Natural killer cell (primary cell): Measurements from ENCODE around the gene TMED6. TPM values are rescaled to one million over a fixed set of nuclear protein-coding genes. Genes with fewer than 3 reads are reported as not detected.
"Not testable (repeated sequence)": the region's sequence is repeated elsewhere in the genome, so short reads cannot be mapped to it uniquely, and the experiment has no call there.

ENCODE experiments used
- ATAC-seq, 3 donors: fragments of 150-1000 bp in 2 of 3; fragments of 200-7000 bp in 1 of 3; cut with Tn5 transposase; 1 replicate in 1 of 3; 2 replicates in 2 of 3; pipeline ENCODE4 v1.10.0; 2021; ENCODE audit warnings: mild to moderate bottlenecking in 2 of 3, moderate library complexity in 2 of 3
- DNase-seq, 2 donors: peaks; one replicate each; pipeline versions ENCODE4 v3.0.0 to v3.0.0-alpha.2; 2013 to 2021; ENCODE audit warnings: mixed read lengths in 1 of 2
- H3K27ac ChIP-seq: one replicate; pipeline ENCODE4 v1.5.1; 2013; ENCODE audit warnings: mild to moderate bottlenecking, low read length
- H3K27me3 ChIP-seq: one replicate; pipeline ENCODE4 v1.6.1; 2013; ENCODE audit warnings: low read length; ENCODE audit not compliant: control insufficient read depth, insufficient read depth
- H3K36me3 ChIP-seq: one replicate; pipeline ENCODE4 v1.6.1; 2013; ENCODE audit warnings: low read length; ENCODE audit not compliant: control insufficient read depth, insufficient read depth
- H3K4me1 ChIP-seq: one replicate; pipeline ENCODE4 v1.6.1; 2013; ENCODE audit warnings: low read length; ENCODE audit not compliant: control insufficient read depth, insufficient read depth
- H3K4me3 ChIP-seq: one replicate; pipeline ENCODE4 v1.5.1; 2013; ENCODE audit warnings: low read length
- H3K9me3 ChIP-seq: one replicate; pipeline ENCODE4 v1.6.1; 2013; ENCODE audit warnings: low read length; ENCODE audit not compliant: control insufficient read depth, insufficient read depth
- H3K27ac Mint-ChIP-seq, 2 donors: one replicate each; pipeline ENCODE4 v1.8.0; 2022; ENCODE audit warnings: mild to moderate bottlenecking in 2 of 2, mixed read lengths in 2 of 2, moderate library complexity in 1 of 2
- H3K27me3 Mint-ChIP-seq, 2 donors: one replicate each; pipeline ENCODE4 v1.8.0; 2022; ENCODE audit warnings: low read depth in 2 of 2, mixed read lengths in 2 of 2
- H3K36me3 Mint-ChIP-seq: one replicate; pipeline ENCODE4 v1.8.0; 2022; ENCODE audit warnings: mixed read lengths
- H3K4me1 Mint-ChIP-seq, 2 donors: one replicate each; pipeline ENCODE4 v1.8.0; 2022; ENCODE audit warnings: mixed read lengths in 2 of 2
- H3K4me3 Mint-ChIP-seq: one replicate; pipeline ENCODE4 v1.8.0; 2022; ENCODE audit warnings: mild to moderate bottlenecking, moderate library complexity, mixed read lengths
- H3K9me3 Mint-ChIP-seq, 2 donors: one replicate each; pipeline ENCODE4 v1.8.0; 2022; ENCODE audit warnings: mixed read lengths in 2 of 2
- WGBS: methylation state at CpG from one replicate; pipeline ENCODE4 v1.1.7; 2013; ENCODE audit warnings: missing lambda C conversion rate; ENCODE audit not compliant: insufficient coverage; 5-methylcytosine and 5-hydroxymethylcytosine counted together
- intact Hi-C: fragments of 100-400 bp; cut with micrococcal nuclease; formaldehyde crosslinking; loops from one replicate; pipeline ENCODE4 v1.14.2; 2022
- total RNA-seq, 4 donors: library from RNA; stranded (reverse); fragments of 120-200 nt in 1 of 4; gene quantifications; one replicate each; pipeline versions ENCODE4 v1.2.3 to v1.2.4, GENCODE V29; 2013 to 2022
- TF ChIP-seq, protein P1 (sequence below): fragments of 200-600 bp; IDR thresholded peaks from one replicate; pipeline ENCODE4 v1.8.0; 2022; ENCODE audit warnings: antibody characterized with exemption

Gene TMED6
- total RNA-seq, 3 donors from 2014 or later (not counting 1 experiment from before 2014, with no cell fraction given) = 1.4 to 1.8 (median 1.6) TPM

GRCh38 chr16:69365901-69366300 lies 14.3 kb upstream of the TMED6 start:
- DNase-seq (no peak), ATAC-seq (no peak)
- Mint-ChIP-seq H3K27ac (no peak overlapping the region), H3K4me3 (no peak overlapping the region), H3K9me3 (no peaks in the 10 kb centered on the region), H3K36me3 (peaks cover 14% of the 10 kb centered on the region), H3K27me3 (no peaks in the 10 kb centered on the region), H3K4me1 (peaks cover 16 to 23% of the 10 kb centered on the region in 2 donors)
- Histone ChIP-seq H3K27ac (no peak overlapping the region), H3K27me3 (no peaks in the 10 kb centered on the region), H3K4me1 (no peaks in the 10 kb centered on the region), H3K4me3 (no peak overlapping the region), H3K9me3 (no peaks in the 10 kb centered on the region), H3K36me3 (peaks cover 50% of the 10 kb centered on the region)
- WGBS = 100% methylated on average over 2 of the region's 2 CpGs
- TF ChIP-seq, protein P1, sequence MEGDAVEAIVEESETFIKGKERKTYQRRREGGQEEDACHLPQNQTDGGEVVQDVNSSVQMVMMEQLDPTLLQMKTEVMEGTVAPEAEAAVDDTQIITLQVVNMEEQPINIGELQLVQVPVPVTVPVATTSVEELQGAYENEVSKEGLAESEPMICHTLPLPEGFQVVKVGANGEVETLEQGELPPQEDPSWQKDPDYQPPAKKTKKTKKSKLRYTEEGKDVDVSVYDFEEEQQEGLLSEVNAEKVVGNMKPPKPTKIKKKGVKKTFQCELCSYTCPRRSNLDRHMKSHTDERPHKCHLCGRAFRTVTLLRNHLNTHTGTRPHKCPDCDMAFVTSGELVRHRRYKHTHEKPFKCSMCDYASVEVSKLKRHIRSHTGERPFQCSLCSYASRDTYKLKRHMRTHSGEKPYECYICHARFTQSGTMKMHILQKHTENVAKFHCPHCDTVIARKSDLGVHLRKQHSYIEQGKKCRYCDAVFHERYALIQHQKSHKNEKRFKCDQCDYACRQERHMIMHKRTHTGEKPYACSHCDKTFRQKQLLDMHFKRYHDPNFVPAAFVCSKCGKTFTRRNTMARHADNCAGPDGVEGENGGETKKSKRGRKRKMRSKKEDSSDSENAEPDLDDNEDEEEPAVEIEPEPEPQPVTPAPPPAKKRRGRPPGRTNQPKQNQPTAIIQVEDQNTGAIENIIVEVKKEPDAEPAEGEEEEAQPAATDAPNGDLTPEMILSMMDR = no peak
- intact Hi-C loops = no loop called here

DNA sequence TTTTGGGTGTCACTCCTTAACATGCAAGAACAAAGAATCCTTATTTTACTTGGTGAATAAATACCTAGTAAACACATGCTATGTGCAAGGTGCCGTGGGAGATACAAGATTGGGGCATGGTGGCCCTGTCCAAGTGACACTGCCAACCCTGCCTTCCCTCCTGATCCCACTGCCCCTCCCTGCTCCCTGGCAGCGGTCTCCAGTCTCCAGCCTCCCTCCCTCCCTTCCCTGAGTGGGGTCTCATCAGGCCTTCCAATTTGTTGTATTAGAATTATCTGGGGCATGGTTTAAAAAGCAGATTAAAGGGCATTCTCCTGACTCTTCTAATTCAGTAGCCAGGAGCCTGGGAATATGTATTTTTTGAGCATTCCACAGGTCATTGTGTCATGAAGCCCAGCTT lies 12.5 kb upstream of the TMED6 start:
- Mint-ChIP-seq H3K36me3 (peaks cover 7% of the 10 kb centered on the region), H3K27ac (peak overlapping the region in 1 of 2 donors; percentile 45), H3K9me3 (no peaks in the 10 kb centered on the region), H3K4me1 (peaks cover 16 to 17% of the 10 kb centered on the region in 2 donors), H3K4me3 (no peak overlapping the region), H3K27me3 (no peaks in the 10 kb centered on the region)
- H3K4me3 ChIP-seq = no peak overlapping the region
- peaks cover 41% of the 10 kb centered on the region for H3K36me3 ChIP-seq
- 100% methylated on average over 1 of the region's 2 CpGs for WGBS
- no peaks in the 10 kb centered on the region for H3K9me3 ChIP-seq
- H3K4me1 ChIP-seq = no peaks in the 10 kb centered on the region
- no peak overlapping the region for H3K27ac ChIP-seq
- TF ChIP-seq, protein P1 = no peak
- intact Hi-C loops = no loop called here
- no peak for DNase-seq
- no peaks in the 10 kb centered on the region for H3K27me3 ChIP-seq
- no peak for ATAC-seq

DNA sequence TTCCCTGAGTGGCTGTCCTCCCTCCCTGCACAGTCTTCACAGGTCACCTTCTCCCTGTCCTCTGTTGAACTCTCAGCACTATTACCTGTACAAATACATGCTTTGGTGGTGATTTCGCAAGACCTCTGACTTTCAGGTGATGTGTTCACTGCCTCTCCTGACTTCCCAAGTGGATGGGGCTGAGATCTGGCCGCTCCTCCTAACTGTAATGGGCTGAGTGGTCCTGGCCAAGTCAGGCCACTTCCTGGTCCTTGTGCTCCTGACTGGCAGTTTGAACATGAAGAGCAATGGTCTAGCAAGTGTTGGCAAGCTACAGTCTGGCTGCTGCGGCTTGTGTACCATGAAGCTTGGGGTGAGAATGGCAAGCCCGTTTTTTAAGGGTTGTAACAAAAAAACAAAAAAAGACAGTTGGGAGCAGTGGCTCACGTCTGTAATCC lies 11.7 kb upstream of the TMED6 start:
- WGBS = 99% methylated on average over 5 of the region's 5 CpGs
- ATAC-seq (no peak), DNase-seq (no peak)
- Mint-ChIP-seq H3K4me1 (peaks cover 16 to 17% of the 10 kb centered on the region in 2 donors), H3K27me3 (no peaks in the 10 kb centered on the region), H3K4me3 (no peak overlapping the region), H3K27ac (no peak overlapping the region), H3K36me3 (peaks cover 7% of the 10 kb centered on the region), H3K9me3 (no peaks in the 10 kb centered on the region)
- Histone ChIP-seq H3K9me3 (no peaks in the 10 kb centered on the region), H3K27ac (no peak overlapping the region), H3K27me3 (no peaks in the 10 kb centered on the region), H3K36me3 (peaks cover 38% of the 10 kb centered on the region), H3K4me3 (no peak overlapping the region), H3K4me1 (no peaks in the 10 kb centered on the region)
- intact Hi-C loops = no loop called here
- TF ChIP-seq, protein P1 = no peak

DNA sequence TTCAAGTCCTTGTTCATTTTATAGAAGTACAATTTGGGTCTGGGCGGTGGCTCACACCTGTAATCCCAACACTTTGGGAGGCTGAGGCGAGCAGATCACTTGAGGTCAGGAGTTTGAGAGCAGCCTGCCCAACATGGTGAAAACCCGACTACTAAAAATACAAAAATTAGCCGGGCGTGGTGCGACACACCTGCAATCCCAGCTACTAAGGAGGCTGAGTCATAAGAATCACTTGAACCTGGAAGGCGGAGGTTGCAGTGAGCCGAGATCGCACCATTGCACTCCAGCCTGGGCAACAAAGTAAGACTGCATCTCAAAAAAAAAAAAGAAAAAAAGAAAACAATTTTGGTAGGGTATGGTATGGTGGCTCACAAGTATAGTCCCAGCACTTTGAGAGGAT lies 8.5 kb upstream of the TMED6 start:
- H3K9me3 ChIP-seq, H3K27ac Mint-ChIP-seq, ATAC-seq, H3K4me1 ChIP-seq, H3K27ac ChIP-seq, H3K9me3 Mint-ChIP-seq, H3K4me3 Mint-ChIP-seq, DNase-seq, H3K27me3 ChIP-seq, intact Hi-C loops, H3K4me3 ChIP-seq, H3K27me3 Mint-ChIP-seq: not testable (repeated sequence)
- peaks cover 11% of the 10 kb centered on the region for H3K36me3 Mint-ChIP-seq
- 94% methylated on average over 9 of the region's 9 CpGs for WGBS
- peaks cover 31% of the 10 kb centered on the region for H3K36me3 ChIP-seq
- H3K4me1 Mint-ChIP-seq = peaks cover 13 to 17% of the 10 kb centered on the region in 2 donors
